ENCODE data around the gene SCFD1. TPM values are rescaled to one million over a fixed set of nuclear protein-coding genes. Genes with fewer than 3 reads are reported as not detected.

SCFD1 gene
- total RNA-seq, 1 experiment from 2014 or later: 126 TPM

GRCh38 chr14:30588873-30589272 lies 33.2 kb upstream of the SCFD1 start:
- POLR2A ChIA-PET: interaction anchor here (1.2 to 2.6 kb wide), 2 partner anchors 30 to 33 kb away, joined by 3 to 10 read pairs; partner anchors contain the start of genes G2E3 and SCFD1
- H3K9me3 Mint-ChIP-seq (ENCODE audit: unreplicated experiment): no peaks in the 10 kb centered on the region
- H3K4me1 Mint-ChIP-seq (ENCODE audit: insufficient read depth, unreplicated experiment): peaks cover 6% of the 10 kb centered on the region
- CTCF ChIA-PET: interaction anchor here (0.9 kb wide), 1 partner anchor 9 kb away, joined by 4 read pairs; no protein-coding TSS in a partner anchor
- H3K4me3 Mint-ChIP-seq (ENCODE audit: unreplicated experiment): no peak overlapping the region
- DNase-seq (ENCODE audit: unreplicated experiment): no peak
- H3K27me3 Mint-ChIP-seq (ENCODE audit: insufficient read depth, unreplicated experiment): no peaks in the 10 kb centered on the region
- intact Hi-C loops (cut with micrococcal nuclease): no loop called here
- BruUV-seq (replicated peaks): no TSS peak
- peaks cover 55% of the 10 kb centered on the region for H3K36me3 Mint-ChIP-seq (ENCODE audit: insufficient read depth, unreplicated experiment)
- no peak for TF ChIP-seq CTCF (IDR thresholded peaks at IDR 0.05; ENCODE audit: unreplicated experiment)
- H3K27ac Mint-ChIP-seq (ENCODE audit: low read depth, unreplicated experiment): peak overlapping the region; percentile 9

- no peak overlapping the region for H3K4me3 Mint-ChIP-seq (ENCODE audit: unreplicated experiment)
- no peak for TF ChIP-seq CTCF (IDR thresholded peaks at IDR 0.05; ENCODE audit: unreplicated experiment)
- intact Hi-C loops (cut with micrococcal nuclease): no loop called here
- no peaks in the 10 kb centered on the region for H3K27me3 Mint-ChIP-seq (ENCODE audit: insufficient read depth, unreplicated experiment)
- H3K9me3 Mint-ChIP-seq (ENCODE audit: unreplicated experiment): no peaks in the 10 kb centered on the region
- BruUV-seq (replicated peaks): no TSS peak
- peaks cover 31% of the 10 kb centered on the region for H3K36me3 Mint-ChIP-seq (ENCODE audit: insufficient read depth, unreplicated experiment)
- H3K4me1 Mint-ChIP-seq (ENCODE audit: insufficient read depth, unreplicated experiment): no peaks in the 10 kb centered on the region
- DNase-seq (ENCODE audit: unreplicated experiment): no peak
- CTCF ChIA-PET: no interaction called here
- POLR2A ChIA-PET: interaction anchor here (0.6 to 4.9 kb wide), 3 partner anchors 20 to 398 kb away, joined by 3 to 17 read pairs (median 3); partner anchors contain the start of gene SCFD1
- no peak overlapping the region for H3K27ac Mint-ChIP-seq (ENCODE audit: low read depth, unreplicated experiment)
Observed at GRCh38 chr14:30596935-30597334, 25.2 kb upstream of the SCFD1 start.

- Mint-ChIP-seq H3K27me3 (ENCODE audit: insufficient read depth, unreplicated experiment) (no peaks in the 10 kb centered on the region), H3K4me1 (ENCODE audit: insufficient read depth, unreplicated experiment) (no peaks in the 10 kb centered on the region), H3K4me3 (ENCODE audit: unreplicated experiment) (no peak overlapping the region), H3K27ac (ENCODE audit: low read depth, unreplicated experiment) (no peak overlapping the region), H3K36me3 (ENCODE audit: insufficient read depth, unreplicated experiment) (peaks cover 36% of the 10 kb centered on the region), H3K9me3 (ENCODE audit: unreplicated experiment) (no peaks in the 10 kb centered on the region)
- ChIA-PET POLR2A (interaction anchor here (1.0 to 4.9 kb wide), 2 partner anchors 19 to 25 kb away, joined by 3 to 17 read pairs; partner anchors contain the start of gene SCFD1), CTCF (no interaction called here)
- no TSS peak for BruUV-seq (replicated peaks)
- intact Hi-C loops (cut with micrococcal nuclease): no loop called here
- TF ChIP-seq CTCF (IDR thresholded peaks at IDR 0.05; ENCODE audit: unreplicated experiment): no peak
- DNase-seq (ENCODE audit: unreplicated experiment): no peak
Observed at GRCh38 chr14:30597504-30597903, 24.6 kb upstream of the SCFD1 start.

GRCh38 chr14:30600922-30601918 lies 20.9 kb upstream of the SCFD1 start:
- no peak for DNase-seq (ENCODE audit: unreplicated experiment)
- no TSS peak for BruUV-seq (replicated peaks)
- Mint-ChIP-seq H3K9me3 (ENCODE audit: unreplicated experiment) (no peaks in the 10 kb centered on the region), H3K4me3 (ENCODE audit: unreplicated experiment) (no peak overlapping the region), H3K36me3 (ENCODE audit: insufficient read depth, unreplicated experiment) (peaks cover 52% of the 10 kb centered on the region), H3K27ac (ENCODE audit: low read depth, unreplicated experiment) (peak overlapping the region; percentile 20), H3K27me3 (ENCODE audit: insufficient read depth, unreplicated experiment) (no peaks in the 10 kb centered on the region), H3K4me1 (ENCODE audit: insufficient read depth, unreplicated experiment) (no peaks in the 10 kb centered on the region)
- intact Hi-C loops (cut with micrococcal nuclease): no loop called here
- TF ChIP-seq CTCF (IDR thresholded peaks at IDR 0.05; ENCODE audit: unreplicated experiment): no peak
- ChIA-PET POLR2A (interaction anchor here (2.1 kb wide), 1 partner anchor 8 kb away, joined by 8 read pairs; no protein-coding TSS in a partner anchor), CTCF (interaction anchor here (0.6 to 1.3 kb wide), 2 partner anchors 10 to 16 kb away, joined by 5 read pairs; no protein-coding TSS in a partner anchor)
